HG02970 (cell line): Measurements from ENCODE around the gene EGLN1.

Source experiments
- ATAC-seq: cut with Tn5 transposase; IDR thresholded peaks from one replicate; pipeline ENCODE4 v1.9.1; 2021; ENCODE audit warnings: mild to moderate bottlenecking, moderate library complexity, moderate number of reproducible peaks; ENCODE audit not compliant: unreplicated experiment, low FRiP score

Gene EGLN1

GRCh38 chr1:231335663-231336602, 86.2 kb downstream of the EGLN1 start:
- ATAC-seq = no peak

GRCh38 chr1:231334952-231335351, 87.1 kb downstream of the EGLN1 start:
- no peak for ATAC-seq

GRCh38 chr1:231334079-231334666, 87.9 kb downstream of the EGLN1 start:
- no peak for ATAC-seq

- ATAC-seq = no peak
Observed at GRCh38 chr1:231332761-231333160, 89.3 kb downstream of the EGLN1 start.

- ATAC-seq = no peak
Observed at GRCh38 chr1:231329483-231329882, 92.6 kb downstream of the EGLN1 start.

- no peak for ATAC-seq
Observed at GRCh38 chr1:231327617-231328016, 94.5 kb downstream of the EGLN1 start.

GRCh38 chr1:231326248-231326647, 95.8 kb downstream of the EGLN1 start:
- ATAC-seq = no peak

- no peak for ATAC-seq
Observed at GRCh38 chr1:231324660-231325059, 97.4 kb downstream of the EGLN1 start.

- no peak for ATAC-seq
Observed at GRCh38 chr1:231322880-231323530, 99.1 kb downstream of the EGLN1 start.

GRCh38 chr1:231319080-231319479, 103.0 kb downstream of the EGLN1 start:
- ATAC-seq = no peak

GRCh38 chr1:231318568-231318967, 103.5 kb downstream of the EGLN1 start:
- no peak for ATAC-seq

GRCh38 chr1:231318015-231318355, 104.1 kb downstream of the EGLN1 start:
- no peak for ATAC-seq

- no peak for ATAC-seq
Observed at GRCh38 chr1:231317306-231318014, 104.6 kb downstream of the EGLN1 start.

- no peak for ATAC-seq
Observed at GRCh38 chr1:231315887-231316286, 106.2 kb downstream of the EGLN1 start.
